ENCODE data around the gene LIMS3. TPM values are rescaled to one million over a fixed set of nuclear protein-coding genes. Genes with fewer than 3 reads are reported as not detected.
"Not testable (repeated sequence)": the region's sequence is repeated elsewhere in the genome, so short reads cannot be mapped to it uniquely, and the experiment has no call there.

The LIMS3 gene
- total RNA-seq, 1 donor from 2014 or later, result 2.2 TPM

- H3K27ac ChIP-seq; intact Hi-C loops (cut with DNase I): not testable (repeated sequence)
Observed at GRCh38 chr2:109950146-109950843, 51.8 kb downstream of the LIMS3 start.

DNA sequence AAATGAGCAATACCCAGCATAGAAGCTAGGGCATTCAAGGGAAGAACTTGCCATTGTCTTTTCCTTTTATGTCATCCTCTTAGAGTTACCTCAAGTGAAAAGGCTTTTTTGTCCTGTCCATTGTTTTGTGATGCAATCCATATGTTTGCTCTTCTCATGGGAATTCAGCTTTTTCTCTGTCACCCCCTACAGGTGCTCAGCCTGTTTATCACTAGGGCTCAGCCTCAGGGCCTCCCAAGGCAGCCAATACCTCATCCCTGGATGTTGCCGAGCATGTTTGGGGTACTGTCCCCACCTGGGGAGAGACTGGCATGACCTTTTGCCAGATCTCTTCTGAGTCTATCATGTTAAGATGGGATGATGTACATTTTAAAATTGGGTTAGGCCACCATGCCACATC is 65.5 kb downstream of the LIMS3 start:
- H3K27me3 ChIP-seq; H3K27ac ChIP-seq; DNase-seq (ENCODE audit: extremely low spot score in 2 of 2); H3K4me3 ChIP-seq; intact Hi-C loops (cut with DNase I); H3K36me3 ChIP-seq; H3K9me3 ChIP-seq; H3K4me1 ChIP-seq: not testable (repeated sequence)

More at GRCh38 chr2:109950146-109950843, 51.8 kb downstream of the LIMS3 start:
- not testable (repeated sequence) for H3K27me3 ChIP-seq; DNase-seq (ENCODE audit: extremely low spot score in 2 of 2); H3K4me3 ChIP-seq; H3K9me3 ChIP-seq; H3K36me3 ChIP-seq; H3K4me1 ChIP-seq

- H3K9me3 ChIP-seq; H3K4me3 ChIP-seq; intact Hi-C loops (cut with DNase I); H3K27me3 ChIP-seq; H3K36me3 ChIP-seq; DNase-seq (ENCODE audit: extremely low spot score in 2 of 2); H3K27ac ChIP-seq; H3K4me1 ChIP-seq: not testable (repeated sequence)
Observed at GRCh38 chr2:109965482-109965881, 67.0 kb downstream of the LIMS3 start.

GRCh38 chr2:109966107-109966736 is 67.7 kb downstream of the LIMS3 start:
- H3K4me3 ChIP-seq; H3K36me3 ChIP-seq; H3K4me1 ChIP-seq; DNase-seq (ENCODE audit: extremely low spot score in 2 of 2); H3K9me3 ChIP-seq; H3K27me3 ChIP-seq; H3K27ac ChIP-seq; intact Hi-C loops (cut with DNase I): not testable (repeated sequence)

DNA sequence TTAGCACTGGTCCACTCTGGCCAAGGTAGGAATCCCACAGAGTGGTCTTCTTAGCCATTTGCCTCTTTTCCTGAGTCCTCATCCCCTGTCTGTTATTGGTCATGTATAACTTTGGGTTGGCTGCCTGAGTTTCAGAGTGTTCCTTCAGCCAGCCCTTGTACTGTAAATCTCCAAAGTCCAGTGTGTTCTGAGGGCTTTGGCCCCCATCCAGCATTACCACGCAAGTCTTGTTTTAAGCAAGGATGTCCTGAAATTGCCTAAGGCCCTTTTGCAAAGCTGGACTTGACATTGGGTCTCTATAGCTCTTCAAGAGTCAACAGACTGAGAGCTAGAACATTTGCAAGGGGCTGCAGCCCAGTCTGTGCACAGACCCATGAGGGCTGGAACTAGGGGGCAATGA is 68.4 kb downstream of the LIMS3 start:
- H3K4me3 ChIP-seq; H3K27me3 ChIP-seq; H3K27ac ChIP-seq; H3K4me1 ChIP-seq; H3K9me3 ChIP-seq; DNase-seq (ENCODE audit: extremely low spot score in 2 of 2); H3K36me3 ChIP-seq; intact Hi-C loops (cut with DNase I): not testable (repeated sequence)

DNA sequence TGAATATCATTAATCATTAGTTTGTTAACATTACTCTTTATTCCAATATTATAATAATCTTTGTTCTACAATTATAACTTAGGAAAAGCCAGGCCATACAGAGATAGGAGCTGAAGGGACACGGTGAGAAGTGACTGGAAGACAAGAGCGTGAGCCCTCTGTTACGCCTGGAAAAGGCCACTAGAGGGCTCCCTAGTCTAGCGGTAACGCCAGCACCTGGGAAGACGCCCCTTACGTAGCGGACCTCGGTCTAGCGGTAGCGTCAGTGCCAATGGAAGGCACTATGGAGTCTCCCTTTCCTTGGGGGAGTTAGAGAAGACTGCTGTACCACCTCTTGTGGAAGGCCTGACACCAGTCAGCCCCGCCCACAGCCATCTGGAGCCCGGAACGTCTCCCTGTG is 71.4 kb downstream of the LIMS3 start:
- DNase-seq (ENCODE audit: extremely low spot score in 2 of 2); H3K4me1 ChIP-seq; H3K36me3 ChIP-seq; H3K27ac ChIP-seq; H3K4me3 ChIP-seq; H3K9me3 ChIP-seq; intact Hi-C loops (cut with DNase I); H3K27me3 ChIP-seq: not testable (repeated sequence)

DNA sequence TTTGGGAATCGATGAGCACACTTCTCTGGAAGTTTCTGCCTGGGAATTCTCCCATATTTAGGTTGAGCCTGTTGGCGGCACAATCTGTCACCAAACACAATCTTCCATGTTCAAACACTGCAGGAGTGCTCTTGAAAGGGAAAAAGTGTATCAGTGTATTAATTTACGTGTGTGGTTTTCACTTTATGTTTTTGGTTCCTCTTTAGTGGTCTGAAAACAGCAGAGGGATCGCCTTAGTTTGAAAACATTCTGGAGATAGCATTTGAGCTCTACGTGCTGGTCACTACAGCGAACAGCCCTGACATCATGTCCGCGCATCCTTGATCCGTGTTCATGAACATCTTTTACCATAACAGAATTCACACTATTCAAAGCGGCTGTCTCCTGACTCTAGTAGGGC is 73.2 kb downstream of the LIMS3 start:
- H3K4me1 ChIP-seq; intact Hi-C loops (cut with DNase I): not testable (repeated sequence)

More for the DNA sequence above, 73.2 kb downstream of the LIMS3 start:
- not testable (repeated sequence) for H3K27ac ChIP-seq; H3K4me3 ChIP-seq; H3K27me3 ChIP-seq; H3K36me3 ChIP-seq; DNase-seq (ENCODE audit: extremely low spot score in 2 of 2); H3K9me3 ChIP-seq

Other genes starting within 250 kb of the LIMS3 start
- gene RGPD5, start 104.4 kb upstream of the LIMS3 start, total RNA-seq, result 40.0 TPM
- gene MALL, start 217.1 kb downstream of the LIMS3 start, total RNA-seq, result 56.7 TPM

All from vagina (tissue), 2 donors.